ENCODE results near the gene PDZRN4. TPM values are rescaled to one million over a fixed set of nuclear protein-coding genes. Genes with fewer than 3 reads are reported as not detected.

The PDZRN4 gene
- polyA plus RNA-seq, 3 donors, result not detected

- TF ChIP-seq CTCF (IDR thresholded peaks at IDR 0.05), result no peak
- peaks cover 0 to 7% of the 10 kb centered on the region in 2 donors for H3K9me3 ChIP-seq (replicated peaks in 1 of 2; ENCODE audit: control insufficient read depth in 1 of 2, insufficient read depth in 1 of 2, low read length in 2 of 2)
- no peaks in the 10 kb centered on the region for H3K79me2 ChIP-seq (ENCODE audit: insufficient read depth, low read length)
- H3K4me3 Mint-ChIP-seq, result no peak overlapping the region
- no peaks in the 10 kb centered on the region for H3K4me1 Mint-ChIP-seq
- H3K27me3 ChIP-seq (ENCODE audit: control insufficient read depth in 2 of 2, insufficient read depth in 2 of 2, low read length in 2 of 2), result no peaks in the 10 kb centered on the region
- intact Hi-C loops (cut with micrococcal nuclease), result no loop called here
- H3K9me3 Mint-ChIP-seq, result peaks cover 0 to 5% (median 3%) of the 10 kb centered on the region in 7 donors
- H3K4me3 ChIP-seq (replicated peaks in 1 of 3; ENCODE audit: low read depth in 2 of 3, low read length in 3 of 3), result no peak overlapping the region
- H3K27ac ChIP-seq (ENCODE audit: low read depth in 1 of 2, low read length in 2 of 2), result no peak overlapping the region
- H2AFZ ChIP-seq (ENCODE audit: insufficient read depth, low read depth, low read length, poor library complexity, severe bottlenecking), result no peak overlapping the region
- H4K20me1 ChIP-seq (ENCODE audit: insufficient read depth, low read length), result no peaks in the 10 kb centered on the region
- no peak for DNase-seq
- H3K4me2 ChIP-seq (replicated peaks; ENCODE audit: extremely low read depth, low read length, poor library complexity, severe bottlenecking), result no peak overlapping the region
- peaks cover 0 to 1% (median 0%) of the 10 kb centered on the region in 3 donors for H3K27me3 Mint-ChIP-seq (ENCODE audit: low read depth in 3 of 3)
- no CpG with 5 or more reads among the region's 2 CpGs for WGBS (ENCODE audit: insufficient coverage)
- H3K27ac Mint-ChIP-seq, result no peak overlapping the region
- H3K36me3 ChIP-seq (replicated peaks in 1 of 2; ENCODE audit: control insufficient read depth in 1 of 2, insufficient read depth in 2 of 2, low read length in 2 of 2), result no peaks in the 10 kb centered on the region
- no peak overlapping the region for H3K9ac ChIP-seq (ENCODE audit: insufficient read depth, low read length, poor library complexity, severe bottlenecking)
- H3K36me3 Mint-ChIP-seq, result no peaks in the 10 kb centered on the region
- H3K4me1 ChIP-seq (ENCODE audit: control insufficient read depth in 1 of 2, insufficient read depth in 2 of 2, low read length in 2 of 2), result no peaks in the 10 kb centered on the region
Observed at GRCh38 chr12:41532072-41532471, 344.0 kb downstream of the PDZRN4 start.

GRCh38 chr12:41536813-41537490, 348.8 kb downstream of the PDZRN4 start:
- H3K4me3 Mint-ChIP-seq, result no peak overlapping the region
- H3K9ac ChIP-seq (ENCODE audit: insufficient read depth, low read length, poor library complexity, severe bottlenecking), result no peak overlapping the region
- H3K4me2 ChIP-seq (replicated peaks; ENCODE audit: extremely low read depth, low read length, poor library complexity, severe bottlenecking), result no peak overlapping the region
- H3K27ac ChIP-seq (ENCODE audit: low read depth in 1 of 2, low read length in 2 of 2), result no peak overlapping the region
- H3K27ac Mint-ChIP-seq, result no peak overlapping the region
- no peak overlapping the region for H2AFZ ChIP-seq (ENCODE audit: insufficient read depth, low read depth, low read length, poor library complexity, severe bottlenecking)
- no peaks in the 10 kb centered on the region for H3K36me3 ChIP-seq (replicated peaks in 1 of 2; ENCODE audit: control insufficient read depth in 1 of 2, insufficient read depth in 2 of 2, low read length in 2 of 2)
- H3K9me3 ChIP-seq (replicated peaks in 1 of 2; ENCODE audit: control insufficient read depth in 1 of 2, insufficient read depth in 1 of 2, low read length in 2 of 2), result no peaks in the 10 kb centered on the region
- WGBS (ENCODE audit: insufficient coverage), result 80% methylated on average over 1 of the region's 4 CpGs
- no peaks in the 10 kb centered on the region for H3K4me1 Mint-ChIP-seq
- H3K27me3 ChIP-seq (ENCODE audit: control insufficient read depth in 2 of 2, insufficient read depth in 2 of 2, low read length in 2 of 2), result no peaks in the 10 kb centered on the region
- H3K27me3 Mint-ChIP-seq (ENCODE audit: low read depth in 3 of 3), result peaks cover 0 to 1% (median 0%) of the 10 kb centered on the region in 3 donors
- no peaks in the 10 kb centered on the region for H3K36me3 Mint-ChIP-seq
- H4K20me1 ChIP-seq (ENCODE audit: insufficient read depth, low read length), result no peaks in the 10 kb centered on the region
- intact Hi-C loops (cut with micrococcal nuclease), result no loop called here
- no peak for DNase-seq
- H3K4me1 ChIP-seq (ENCODE audit: control insufficient read depth in 1 of 2, insufficient read depth in 2 of 2, low read length in 2 of 2), result no peaks in the 10 kb centered on the region
- H3K9me3 Mint-ChIP-seq, result peaks cover 0 to 5% (median 2%) of the 10 kb centered on the region in 7 donors
- no peak for TF ChIP-seq CTCF (IDR thresholded peaks at IDR 0.05)
- H3K4me3 ChIP-seq (replicated peaks in 1 of 3; ENCODE audit: low read depth in 2 of 3, low read length in 3 of 3), result no peak overlapping the region
- no peaks in the 10 kb centered on the region for H3K79me2 ChIP-seq (ENCODE audit: insufficient read depth, low read length)

Data from CD14-positive monocyte (primary cell).